Pancreas (tissue), 10 donors: Measurements from ENCODE around the gene OLIG1. TPM values are rescaled to one million over a fixed set of nuclear protein-coding genes. Genes with fewer than 3 reads are reported as not detected.

Source experiments
- ATAC-seq, 4 donors: fragments of 200-7000 bp; cut with Tn5 transposase; one replicate each; pipeline versions ENCODE4 v1.8.0 to v1.9.1; 2020; ENCODE audit warnings: mild to moderate bottlenecking in 4 of 4, moderate library complexity in 4 of 4
- DNase-seq, 6 donors: peaks; one replicate each; pipeline ENCODE4 v3.0.0-alpha.2; 2020
- FAIRE-seq: peaks from 2 replicates; lab custom pipeline; 2012; peaks lifted over from hg19 to GRCh38; lab: Jason Lieb, UNC
- H3K27ac ChIP-seq, 4 donors: fragments of 200-600 bp; sonication (generic); 1 replicate in 3 of 4; 2 replicates in 1 of 4; pipeline versions ENCODE4 v1.5.0 to v1.8.0; 2020
- H3K27me3 ChIP-seq, 4 donors: fragments of 200-600 bp; one replicate each; pipeline ENCODE4 v1.8.0; 2021
- H3K36me3 ChIP-seq, 3 donors: fragments of 200-600 bp; sonication (generic) in 1 of 3; one replicate each; pipeline versions ENCODE4 v1.5.0 to v1.8.0; 2020 to 2021
- H3K4me1 ChIP-seq, 3 donors: fragments of 200-600 bp; one replicate each; pipeline ENCODE4 v1.8.0; 2021
- H3K4me3 ChIP-seq, 4 donors: fragments of 200-600 bp; sonication (generic) in 2 of 4; one replicate each; pipeline versions ENCODE4 v1.5.0 to v1.8.0; 2020 to 2021
- H3K9me3 ChIP-seq, 4 donors: fragments of 200-600 bp; one replicate each; pipeline ENCODE4 v1.8.0; 2021
- WGBS, 2 donors: extraction: QIAGEN DNeasy Blood & Tissue Kit; methylation state at CpG; one replicate each; pipeline ENCODE4 v1.1.7; 2013; 5-methylcytosine and 5-hydroxymethylcytosine counted together
- intact Hi-C, 3 donors: fragments of 100-400 bp; cut with DNase I; formaldehyde crosslinking; loops; one replicate each; pipeline versions ENCODE4 v1.11.1 to v1.14.2; 2022
- polyA plus RNA-seq, 2 donors: library from polyadenylated mRNA; stranded (reverse); fragments of 200-250 nt; gene quantifications; one replicate each; pipeline ENCODE4 v1.2.3, GENCODE V29; 2013
- total RNA-seq, 6 donors: library from RNA; stranded (reverse); fragmentation: NEBNext Ultra II Directional in 4 of 6; extraction: Animal tissue kit (Norgen Biotek cat#: 25700) in 4 of 6; gene quantifications; one replicate each; pipeline versions ENCODE4 v1.2.1 to v1.2.4, GENCODE V29; 2021 to 2023
- TF ChIP-seq, protein P1 (sequence below), 4 donors: fragments of 200-600 bp; sonication (generic) in 3 of 4; IDR thresholded peaks; one replicate each; pipeline versions ENCODE4 v1.5.0 to v1.8.0; 2021; ENCODE audit warnings: antibody characterized with exemption in 4 of 4
- donor health status: healthy with polysubstance abuse.
- donor health status: DM: no; HTN: no; CAD: no; lungs with moderate emphysema.
- donor health status: DM: no; HTN: no; CAD: no.
- donor health status: control.
- donor health status: control.
- donor health status: Bipolar disorder and iron deficiency.
- donor health status: DM: yes; HTN: yes; CAD: no.
- donor health status: DM: no; HTN: no; CAD: no.
- donor health status: DM: no; HTN: no; CAD: no.
- donor health status: DM: yes; HTN: yes; CAD: no.

The OLIG1 gene
- total and polyA plus RNA-seq, 8 donors: 0.09 to 0.51 (median 0.19) TPM; not detected in 3

DNA sequence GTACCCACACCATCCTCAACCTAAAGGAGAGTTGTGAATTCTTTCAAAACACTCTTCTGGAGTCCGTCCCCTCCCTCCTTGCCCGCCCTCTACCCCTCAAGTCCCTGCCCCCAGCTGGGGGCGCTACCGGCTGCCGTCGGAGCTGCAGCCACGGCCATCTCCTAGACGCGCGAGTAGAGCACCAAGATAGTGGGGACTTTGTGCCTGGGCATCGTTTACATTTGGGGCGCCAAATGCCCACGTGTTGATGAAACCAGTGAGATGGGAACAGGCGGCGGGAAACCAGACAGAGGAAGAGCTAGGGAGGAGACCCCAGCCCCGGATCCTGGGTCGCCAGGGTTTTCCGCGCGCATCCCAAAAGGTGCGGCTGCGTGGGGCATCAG lies 44.8 kb upstream of the OLIG1 start:
- ATAC-seq: no peak
- Histone ChIP-seq H3K27ac (no peak overlapping the region), H3K9me3 (no peaks in the 10 kb centered on the region), H3K4me1 (peaks cover 0 to 6% (median 0%) of the 10 kb centered on the region in 3 donors), H3K36me3 (no peaks in the 10 kb centered on the region), H3K4me3 (no peak overlapping the region), H3K27me3 (peaks cover 0 to 57% (median 11%) of the 10 kb centered on the region in 4 donors)
- no peak for FAIRE-seq
- intact Hi-C loops: no loop called here
- 3% methylated on average over 22 of the region's 22 CpGs for WGBS, 2 donors
- TF ChIP-seq, protein P1, sequence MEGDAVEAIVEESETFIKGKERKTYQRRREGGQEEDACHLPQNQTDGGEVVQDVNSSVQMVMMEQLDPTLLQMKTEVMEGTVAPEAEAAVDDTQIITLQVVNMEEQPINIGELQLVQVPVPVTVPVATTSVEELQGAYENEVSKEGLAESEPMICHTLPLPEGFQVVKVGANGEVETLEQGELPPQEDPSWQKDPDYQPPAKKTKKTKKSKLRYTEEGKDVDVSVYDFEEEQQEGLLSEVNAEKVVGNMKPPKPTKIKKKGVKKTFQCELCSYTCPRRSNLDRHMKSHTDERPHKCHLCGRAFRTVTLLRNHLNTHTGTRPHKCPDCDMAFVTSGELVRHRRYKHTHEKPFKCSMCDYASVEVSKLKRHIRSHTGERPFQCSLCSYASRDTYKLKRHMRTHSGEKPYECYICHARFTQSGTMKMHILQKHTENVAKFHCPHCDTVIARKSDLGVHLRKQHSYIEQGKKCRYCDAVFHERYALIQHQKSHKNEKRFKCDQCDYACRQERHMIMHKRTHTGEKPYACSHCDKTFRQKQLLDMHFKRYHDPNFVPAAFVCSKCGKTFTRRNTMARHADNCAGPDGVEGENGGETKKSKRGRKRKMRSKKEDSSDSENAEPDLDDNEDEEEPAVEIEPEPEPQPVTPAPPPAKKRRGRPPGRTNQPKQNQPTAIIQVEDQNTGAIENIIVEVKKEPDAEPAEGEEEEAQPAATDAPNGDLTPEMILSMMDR (IDR thresholded peaks at IDR 0.05): no peak
- no peak for DNase-seq

DNA sequence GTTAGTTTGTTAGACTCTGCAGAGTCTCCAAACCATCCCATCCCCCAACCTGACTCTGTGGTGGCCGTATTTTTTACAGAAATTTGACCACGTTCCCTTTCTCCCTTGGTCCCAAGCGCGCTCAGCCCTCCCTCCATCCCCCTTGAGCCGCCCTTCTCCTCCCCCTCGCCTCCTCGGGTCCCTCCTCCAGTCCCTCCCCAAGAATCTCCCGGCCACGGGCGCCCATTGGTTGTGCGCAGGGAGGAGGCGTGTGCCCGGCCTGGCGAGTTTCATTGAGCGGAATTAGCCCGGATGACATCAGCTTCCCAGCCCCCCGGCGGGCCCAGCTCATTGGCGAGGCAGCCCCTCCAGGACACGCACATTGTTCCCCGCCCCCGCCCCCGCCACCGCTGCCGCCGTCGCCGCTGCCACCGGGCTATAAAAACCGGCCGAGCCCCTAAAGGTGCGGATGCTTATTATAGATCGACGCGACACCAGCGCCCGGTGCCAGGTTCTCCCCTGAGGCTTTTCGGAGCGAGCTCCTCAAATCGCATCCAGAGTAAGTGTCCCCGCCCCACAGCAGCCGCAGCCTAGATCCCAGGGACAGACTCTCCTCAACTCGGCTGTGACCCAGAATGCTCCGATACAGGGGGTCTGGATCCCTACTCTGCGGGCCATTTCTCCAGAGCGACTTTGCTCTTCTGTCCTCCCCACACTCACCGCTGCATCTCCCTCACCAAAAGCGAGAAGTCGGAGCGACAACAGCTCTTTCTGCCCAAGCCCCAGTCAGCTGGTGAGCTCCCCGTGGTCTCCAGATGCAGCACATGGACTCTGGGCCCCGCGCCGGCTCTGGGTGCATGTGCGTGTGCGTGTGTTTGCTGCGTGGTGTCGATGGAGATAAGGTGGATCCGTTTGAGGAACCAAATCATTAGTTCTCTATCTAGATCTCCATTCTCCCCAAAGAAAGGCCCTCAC lies 44.2 kb upstream of the OLIG1 start, which contains the start of gene OLIG2:
OLIG2 (plus strand) TSS at position 447 of the 954 bp plus-strand sequence. CDS start 928 bp downstream, outside the sequence.
- Histone ChIP-seq H3K4me1 (peaks cover 0 to 6% (median 0%) of the 10 kb centered on the region in 3 donors), H3K4me3 (no peak within 1 kb of the TSS), H3K27me3 (peaks cover 0 to 59% (median 11%) of the 10 kb centered on the region in 4 donors), H3K9me3 (no peaks in the 10 kb centered on the region), H3K36me3 (no peaks in the 10 kb centered on the region), H3K27ac (no peak within 1 kb of the TSS)
- WGBS, 2 donors: 2 to 3% methylated on average over 54 to 59 of the region's 59 CpGs
- DNase-seq (no peak), FAIRE-seq (no peak), ATAC-seq (peak in 2 of 4 donors; percentile 21 to 48)
- TF ChIP-seq, protein P1 (IDR thresholded peaks at IDR 0.05): no peak
- intact Hi-C loops: no loop called here

DNA sequence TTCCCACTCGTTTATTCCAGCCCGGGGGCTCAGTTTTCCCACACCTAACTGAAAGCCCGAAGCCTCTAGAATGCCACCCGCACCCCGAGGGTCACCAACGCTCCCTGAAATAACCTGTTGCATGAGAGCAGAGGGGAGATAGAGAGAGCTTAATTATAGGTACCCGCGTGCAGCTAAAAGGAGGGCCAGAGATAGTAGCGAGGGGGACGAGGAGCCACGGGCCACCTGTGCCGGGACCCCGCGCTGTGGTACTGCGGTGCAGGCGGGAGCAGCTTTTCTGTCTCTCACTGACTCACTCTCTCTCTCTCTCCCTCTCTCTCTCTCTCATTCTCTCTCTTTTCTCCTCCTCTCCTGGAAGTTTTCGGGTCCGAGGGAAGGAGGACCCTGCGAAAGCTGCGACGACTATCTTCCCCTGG lies 43.5 kb upstream of the OLIG1 start:
- Histone ChIP-seq H3K27me3 (peaks cover 0 to 66% (median 11%) of the 10 kb centered on the region in 4 donors), H3K36me3 (no peaks in the 10 kb centered on the region), H3K4me1 (peaks cover 0 to 6% (median 0%) of the 10 kb centered on the region in 3 donors), H3K4me3 (no peak overlapping the region), H3K27ac (no peak overlapping the region), H3K9me3 (no peaks in the 10 kb centered on the region)
- intact Hi-C loops: no loop called here
- DNase-seq: no peak
- TF ChIP-seq, protein P1 (IDR thresholded peaks at IDR 0.05): no peak
- no peak for ATAC-seq
- no peak for FAIRE-seq
- WGBS, 2 donors: 4% methylated on average over 21 of the region's 21 CpGs

DNA sequence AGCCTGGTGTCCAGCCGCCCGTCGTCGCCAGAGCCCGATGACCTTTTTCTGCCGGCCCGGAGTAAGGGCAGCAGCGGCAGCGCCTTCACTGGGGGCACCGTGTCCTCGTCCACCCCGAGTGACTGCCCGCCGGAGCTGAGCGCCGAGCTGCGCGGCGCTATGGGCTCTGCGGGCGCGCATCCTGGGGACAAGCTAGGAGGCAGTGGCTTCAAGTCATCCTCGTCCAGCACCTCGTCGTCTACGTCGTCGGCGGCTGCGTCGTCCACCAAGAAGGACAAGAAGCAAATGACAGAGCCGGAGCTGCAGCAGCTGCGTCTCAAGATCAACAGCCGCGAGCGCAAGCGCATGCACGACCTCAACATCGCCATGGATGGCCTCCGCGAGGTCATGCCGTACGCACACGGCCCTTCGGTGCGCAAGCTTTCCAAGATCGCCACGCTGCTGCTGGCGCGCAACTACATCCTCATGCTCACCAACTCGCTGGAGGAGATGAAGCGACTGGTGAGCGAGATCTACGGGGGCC lies 43.0 kb upstream of the OLIG1 start:
- WGBS, 2 donors: 2% methylated on average over 54 of the region's 54 CpGs
- no peak overlapping the region for H3K4me3 ChIP-seq
- H3K27me3 ChIP-seq: peaks cover 0 to 66% (median 11%) of the 10 kb centered on the region in 4 donors
- no peaks in the 10 kb centered on the region for H3K9me3 ChIP-seq
- no peak for FAIRE-seq
- no peak for ATAC-seq
- intact Hi-C loops: no loop called here
- peaks cover 0 to 6% (median 0%) of the 10 kb centered on the region in 3 donors for H3K4me1 ChIP-seq
- no peaks in the 10 kb centered on the region for H3K36me3 ChIP-seq
- H3K27ac ChIP-seq: no peak overlapping the region
- TF ChIP-seq, protein P1 (IDR thresholded peaks at IDR 0.05): no peak
- no peak for DNase-seq
